GM21576 (cell line): ENCODE data around the gene HBM.
"Not testable (repeated sequence)": the region's sequence is repeated elsewhere in the genome, so short reads cannot be mapped to it uniquely, and the experiment has no call there.

Source experiments
- ATAC-seq: cut with Tn5 transposase; IDR thresholded peaks from one replicate; pipeline ENCODE4 v1.9.1; 2021; ENCODE audit warnings: mild to moderate bottlenecking, moderate library complexity; ENCODE audit not compliant: unreplicated experiment

The HBM gene

GRCh38 chr16:167122-167690, 1.4 kb downstream of the HBM start:
- ATAC-seq, result no peak

- no peak for ATAC-seq
These were observed 2.6 kb downstream of the HBM start for GRCh38 chr16:168424-168823.

GRCh38 chr16:169014-169413, 3.2 kb downstream of the HBM start:
- ATAC-seq, result no peak

GRCh38 chr16:170088-170507, 4.3 kb downstream of the HBM start:
- ATAC-seq, result not testable (repeated sequence)

GRCh38 chr16:170788-171187, 5.0 kb downstream of the HBM start:
- ATAC-seq, result no peak

GRCh38 chr16:172374-172941, 6.7 kb downstream of the HBM start, which contains the start of gene HBA2:
Gene HBA2 (plus strand): TSS chr16:172876. CDS start chr16:172913, 37 bp downstream.
- ATAC-seq, result not testable (repeated sequence)

- ATAC-seq, result not testable (repeated sequence)
These were observed 7.6 kb downstream of the HBM start for GRCh38 chr16:173211-173854.

GRCh38 chr16:173928-174769, 8.4 kb downstream of the HBM start:
- ATAC-seq, result not testable (repeated sequence)

- no peak for ATAC-seq
These were observed 9.5 kb downstream of the HBM start for GRCh38 chr16:175011-175949.

GRCh38 chr16:176006-176405, 10.2 kb downstream of the HBM start:
- ATAC-seq, result not testable (repeated sequence)

GRCh38 chr16:176477-177382, 11.0 kb downstream of the HBM start, which contains the start of gene HBA1:
Gene HBA1 (plus strand): TSS chr16:176680. CDS start chr16:176717, 37 bp downstream.
- ATAC-seq, result not testable (repeated sequence)

- ATAC-seq, result no peak
These were observed 11.6 kb downstream of the HBM start for GRCh38 chr16:177394-177822.

GRCh38 chr16:177981-178667, 12.3 kb downstream of the HBM start:
- ATAC-seq, result no peak

- no peak for ATAC-seq
These were observed 12.9 kb downstream of the HBM start for GRCh38 chr16:178668-179015.

- no peak for ATAC-seq
These were observed 13.7 kb downstream of the HBM start for GRCh38 chr16:179211-180092.

- no peak for ATAC-seq
These were observed 14.4 kb downstream of the HBM start, which contains the start of gene HBQ1 for GRCh38 chr16:180101-180675. Gene HBQ1 (plus strand): TSS chr16:180459. CDS start chr16:180487, 28 bp downstream.
